Retinal pigment epithelial cell (primary cell): ENCODE results near the gene PHF21A.

Experiments used
- DNase-seq: peaks from one replicate; pipeline ENCODE4 v3.0.0-alpha.2; 2010; ENCODE audit warnings: low read depth
- H3K4me3 ChIP-seq: 2 replicates; pipeline ENCODE4 v1.5.1; 2011; ENCODE audit warnings: mild to moderate bottlenecking, low read length, control low read depth, moderate library complexity
- CTCF ChIP-seq: conservative IDR thresholded peaks from 2 replicates; pipeline ENCODE4 v1.5.1; 2011; ENCODE audit warnings: low read depth, low read length, control low read depth, inconsistent platforms

Gene PHF21A

GRCh38 chr11:46006418-46007070 lies 114.7 kb downstream of the PHF21A start:
- peak; percentile 79 for TF ChIP-seq CTCF
- H3K4me3 ChIP-seq, result no peak overlapping the region
- no peak for DNase-seq

GRCh38 chr11:46003572-46003971 lies 117.7 kb downstream of the PHF21A start:
- no peak for DNase-seq
- no peak for TF ChIP-seq CTCF
- H3K4me3 ChIP-seq, result no peak overlapping the region

GRCh38 chr11:46002189-46002588 lies 119.1 kb downstream of the PHF21A start:
- DNase-seq, result no peak
- no peak for TF ChIP-seq CTCF
- H3K4me3 ChIP-seq, result no peak overlapping the region

- H3K4me3 ChIP-seq, result no peak overlapping the region
- peak; percentile 76 for DNase-seq
- TF ChIP-seq CTCF, result no peak
Observed at GRCh38 chr11:46001448-46001914, 119.8 kb downstream of the PHF21A start.

- no peak for TF ChIP-seq CTCF
- no peak for DNase-seq
- H3K4me3 ChIP-seq, result no peak overlapping the region
Observed at GRCh38 chr11:45997599-45997998, 123.7 kb downstream of the PHF21A start.

- DNase-seq, result no peak
- H3K4me3 ChIP-seq, result no peak overlapping the region
- TF ChIP-seq CTCF, result no peak
Observed at GRCh38 chr11:45995342-45995734, 125.9 kb downstream of the PHF21A start.
